HG03196 (cell line): ENCODE data around the gene SEC63.
"Not testable (repeated sequence)": the region's sequence is repeated elsewhere in the genome, so short reads cannot be mapped to it uniquely, and the experiment has no call there.

Experiments
- ATAC-seq: cut with Tn5 transposase; IDR thresholded peaks from one replicate; pipeline ENCODE4 v1.9.1; 2021; ENCODE audit not compliant: unreplicated experiment

The SEC63 gene

DNA sequence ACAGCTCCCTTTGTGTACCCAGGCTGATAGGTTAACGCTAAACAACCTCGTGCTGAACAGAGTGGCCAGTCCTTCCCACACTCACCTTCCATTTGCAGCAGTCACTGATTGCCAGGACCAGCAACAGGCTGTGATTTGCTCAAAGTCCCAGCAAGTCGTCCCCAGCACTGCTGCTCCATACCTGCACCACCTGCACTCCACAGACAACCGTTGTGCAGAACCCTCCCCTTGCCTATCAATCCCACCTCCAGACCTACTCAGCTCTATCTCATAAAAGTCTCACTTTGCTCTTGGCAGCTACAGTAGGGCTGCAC, 90.7 kb downstream of the SEC63 start:
- no peak for ATAC-seq

DNA sequence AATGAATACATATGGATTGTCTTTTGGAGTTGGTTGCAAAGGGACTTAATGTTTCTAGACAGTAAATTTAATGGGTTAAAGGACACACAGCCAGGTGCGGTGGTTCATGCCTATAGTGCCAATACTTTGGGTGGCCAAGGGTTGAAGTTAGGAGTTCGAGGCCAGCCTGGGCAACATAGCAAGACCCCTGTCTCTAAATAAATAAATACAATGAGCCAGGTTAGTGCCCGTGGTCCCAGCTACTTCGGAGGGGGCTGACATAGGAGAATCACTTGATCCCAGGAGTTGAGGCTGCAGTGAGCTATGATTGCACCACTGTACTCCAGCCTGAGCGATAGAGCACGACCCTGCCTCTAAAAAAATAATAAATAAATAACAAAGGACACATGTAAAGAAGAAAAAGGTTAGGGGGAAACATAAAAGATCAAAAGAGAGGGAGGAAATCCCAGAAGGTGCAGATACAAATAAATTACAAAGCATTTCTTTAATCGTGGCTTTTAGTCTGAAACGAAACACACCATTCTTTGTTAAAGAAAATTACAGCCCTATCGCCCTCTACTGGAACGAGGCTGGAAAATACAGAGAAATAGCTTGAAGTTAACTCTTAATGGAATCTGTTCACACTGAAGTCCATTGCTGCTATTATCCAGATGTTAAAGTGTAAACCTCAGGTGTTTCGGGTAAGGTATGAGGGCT, 91.3 kb downstream of the SEC63 start:
- ATAC-seq = no peak

DNA sequence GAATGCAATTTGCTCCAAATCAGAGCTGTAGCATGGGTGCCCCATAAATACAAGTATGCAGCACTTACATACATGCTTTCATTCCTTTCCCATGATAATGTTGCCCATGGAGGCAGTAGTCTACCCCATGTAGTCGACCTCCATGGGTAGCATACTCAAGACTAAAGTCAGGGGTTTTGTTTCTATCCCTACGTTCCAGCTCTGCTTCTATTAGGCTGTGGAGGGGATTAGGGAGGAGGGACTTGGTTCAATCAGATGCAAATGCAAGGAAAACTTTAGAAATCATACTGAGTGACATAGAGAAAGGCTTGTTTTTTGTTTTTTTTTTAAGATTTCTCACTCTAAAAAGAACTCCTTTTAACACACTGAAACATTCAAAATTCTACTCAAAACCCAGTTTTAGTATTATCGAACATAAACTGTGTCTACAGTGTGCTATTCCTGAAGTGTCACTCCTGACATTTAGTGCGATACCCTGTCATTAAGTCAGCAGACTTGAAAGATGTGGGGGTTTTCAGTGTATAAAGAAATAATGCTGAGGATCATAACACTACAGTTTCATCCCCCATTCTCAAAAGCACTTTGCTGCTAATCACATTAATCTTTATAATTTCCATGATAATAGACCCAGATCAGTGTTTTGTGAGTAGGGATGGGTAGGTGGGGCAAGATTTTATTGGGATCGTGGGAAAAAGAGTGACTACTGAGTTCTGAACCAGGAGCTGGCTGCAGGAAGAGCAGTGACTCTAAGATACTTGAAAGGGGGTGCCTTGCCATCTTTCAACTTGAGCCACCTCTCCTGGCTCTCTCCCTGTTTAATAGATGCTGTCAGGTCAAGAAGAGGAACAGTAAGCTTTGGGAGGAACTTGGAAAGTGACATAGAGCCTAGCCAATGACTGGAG, 93.5 kb downstream of the SEC63 start:
- no peak for ATAC-seq

DNA sequence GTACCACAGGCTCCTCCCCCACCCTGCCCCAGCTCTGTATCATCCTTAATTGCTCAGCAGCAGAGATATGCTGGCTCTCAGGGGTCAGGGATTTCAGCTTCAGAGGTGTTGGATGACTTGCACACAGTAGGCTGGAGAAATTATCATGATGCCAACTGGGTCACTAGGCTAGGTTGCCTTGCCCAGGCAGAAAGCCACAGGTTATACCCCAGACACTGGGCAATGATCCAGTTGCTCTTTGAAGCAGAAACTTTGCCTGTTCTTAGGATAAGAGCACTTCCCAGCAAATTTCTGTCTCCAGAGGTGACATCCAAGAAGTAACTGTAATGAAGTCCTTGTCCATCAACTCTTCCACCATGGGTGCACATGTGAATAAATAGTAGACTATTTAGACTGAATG, 95.6 kb downstream of the SEC63 start:
- no peak for ATAC-seq

DNA sequence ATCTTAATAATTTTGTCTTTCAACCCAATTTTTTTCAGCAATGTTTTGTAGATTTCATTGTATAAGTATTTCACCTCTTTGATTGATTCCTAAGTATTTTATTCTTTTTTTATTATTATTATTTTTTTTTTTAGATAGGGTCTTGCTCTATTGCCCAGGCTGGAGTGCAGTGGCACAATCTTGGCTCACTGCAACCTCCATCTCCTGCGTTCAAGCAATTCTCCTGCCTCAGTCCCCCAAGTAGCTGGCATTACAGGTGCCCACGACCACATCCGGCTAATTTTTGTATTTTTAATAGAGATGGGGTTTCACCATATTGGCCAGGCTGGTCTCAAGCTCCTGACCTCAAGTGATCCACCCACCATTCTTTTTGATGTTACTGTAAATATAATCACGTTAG, 97.0 kb downstream of the SEC63 start:
- ATAC-seq = not testable (repeated sequence)

DNA sequence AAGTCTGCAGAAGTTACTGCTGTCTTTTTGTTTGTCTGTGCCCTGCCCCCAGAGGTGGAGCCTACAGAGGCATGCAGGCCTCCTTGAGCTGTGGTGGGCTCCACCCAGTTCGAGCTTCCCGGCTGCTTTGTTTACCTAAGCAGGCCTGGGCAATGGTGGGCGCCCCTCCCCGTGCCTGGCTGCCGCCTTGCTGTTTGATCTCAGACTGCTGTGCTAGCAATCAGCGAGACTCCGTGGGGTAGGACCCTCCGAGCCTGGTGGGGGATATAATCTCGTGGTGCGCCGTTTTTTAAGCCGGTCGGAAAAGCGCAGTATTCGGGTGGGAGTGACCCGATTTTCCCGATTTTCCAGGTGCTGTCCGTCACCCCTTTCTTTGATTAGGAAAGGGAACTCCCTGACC, 97.9 kb downstream of the SEC63 start:
- ATAC-seq = not testable (repeated sequence)

DNA sequence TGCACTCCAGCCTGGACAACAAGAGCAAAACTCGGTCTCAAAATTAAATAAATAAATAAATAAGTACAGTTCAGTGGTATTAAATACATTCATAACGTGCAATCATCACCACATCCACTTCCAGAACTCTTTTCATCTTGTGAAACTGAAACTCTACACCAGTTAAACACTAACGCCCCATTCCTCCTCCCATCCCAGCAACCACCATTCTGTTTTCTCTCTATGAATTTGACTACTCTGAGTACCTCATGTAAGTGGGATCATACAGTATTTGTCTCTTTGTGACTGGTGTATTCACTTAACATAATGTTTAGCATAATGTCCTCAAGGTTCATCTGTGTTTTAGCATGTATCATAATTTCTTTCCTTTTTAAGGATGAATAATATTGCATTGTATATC, 104.8 kb downstream of the SEC63 start:
- no peak for ATAC-seq

DNA sequence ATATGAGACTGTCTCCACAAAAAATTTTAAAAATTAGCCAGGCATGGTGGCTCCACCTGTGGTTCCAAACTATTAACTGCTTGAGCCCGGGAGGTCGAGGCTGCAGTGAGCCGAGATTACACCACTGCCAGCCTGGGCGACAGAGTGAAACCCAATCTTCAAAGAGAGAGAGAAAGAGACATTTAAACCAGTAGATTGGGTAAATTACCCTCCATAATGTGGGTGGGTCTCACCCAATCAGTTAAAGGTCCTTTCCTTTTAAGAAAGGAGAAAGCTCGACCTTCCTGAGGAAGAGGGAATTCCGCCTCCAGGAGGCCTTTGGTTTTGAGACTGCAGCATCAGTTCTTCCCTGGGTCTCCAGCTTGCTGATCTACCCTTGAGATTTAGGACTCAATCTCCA, 108.7 kb downstream of the SEC63 start:
- no peak for ATAC-seq

DNA sequence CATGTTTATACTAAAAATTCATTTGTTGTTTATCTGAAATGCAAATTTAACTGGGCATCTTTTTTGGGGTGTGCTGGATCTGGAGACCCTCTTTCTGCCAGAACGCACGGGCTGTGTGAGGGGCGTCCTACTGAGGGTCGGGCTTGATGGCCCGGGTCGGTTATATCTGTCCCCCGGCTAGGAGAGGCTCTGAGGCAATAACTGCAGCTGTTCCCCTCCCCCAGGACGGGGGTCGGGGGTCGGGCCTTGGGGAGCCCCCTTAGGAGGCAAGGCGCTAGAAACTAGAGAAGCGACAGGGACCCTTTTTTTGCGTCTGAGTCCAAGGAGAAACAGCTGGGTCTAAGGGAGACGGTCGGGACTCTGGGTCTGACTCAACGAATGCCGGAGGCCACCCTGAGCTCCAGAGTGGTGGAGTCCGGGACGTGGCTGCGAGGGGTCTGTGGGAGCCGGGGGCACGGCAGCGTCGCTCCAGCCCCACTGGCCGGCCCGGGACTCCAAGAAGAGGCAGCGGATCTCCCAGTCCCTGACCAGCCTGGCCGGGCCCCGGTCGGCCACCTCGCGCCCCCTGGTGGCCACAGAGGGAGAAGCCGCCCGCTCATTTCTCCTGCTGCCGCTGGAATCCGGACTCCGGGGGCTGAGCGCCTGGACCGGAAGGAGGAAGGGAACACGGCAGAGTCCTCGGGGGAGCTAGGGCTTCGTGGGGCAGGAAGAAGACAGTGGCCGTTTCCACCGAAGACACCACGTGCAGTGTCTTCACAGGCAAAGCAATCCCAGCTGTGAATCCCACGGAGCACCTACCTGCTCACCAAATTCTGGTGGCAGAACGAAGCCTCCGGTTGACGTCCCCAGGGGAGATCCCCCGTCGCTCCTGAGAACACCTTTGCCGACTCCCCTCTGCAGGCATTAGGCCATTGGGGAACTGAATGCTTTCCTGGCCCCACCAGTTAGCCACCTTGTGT, 109.9 kb downstream of the SEC63 start:
- no peak for ATAC-seq

DNA sequence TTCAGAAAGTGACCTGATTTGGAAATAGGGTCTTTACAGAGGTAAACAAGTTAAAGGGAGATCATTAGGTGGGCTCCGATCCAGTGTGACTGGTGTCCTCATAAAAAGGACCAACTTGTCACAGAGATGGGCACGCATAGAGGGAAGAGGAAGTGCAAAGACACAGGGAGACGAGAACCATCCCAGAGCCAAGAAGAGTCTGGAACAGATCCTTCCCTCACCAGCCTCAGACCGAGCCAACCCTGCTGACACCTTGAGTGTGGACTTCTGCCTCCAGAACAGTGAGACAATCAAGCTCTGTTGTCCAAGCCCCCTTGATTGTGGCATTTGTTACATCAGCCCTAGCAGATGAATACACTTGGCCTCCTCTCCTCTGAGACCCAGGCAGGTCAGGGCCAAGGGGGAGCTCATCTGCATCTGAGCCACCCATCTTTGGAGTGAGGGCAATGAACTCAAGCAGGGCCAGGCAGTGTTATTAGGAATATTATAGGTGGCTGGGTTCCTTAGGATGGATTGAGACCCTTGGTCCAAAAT, 111.7 kb downstream of the SEC63 start:
- ATAC-seq = no peak

DNA sequence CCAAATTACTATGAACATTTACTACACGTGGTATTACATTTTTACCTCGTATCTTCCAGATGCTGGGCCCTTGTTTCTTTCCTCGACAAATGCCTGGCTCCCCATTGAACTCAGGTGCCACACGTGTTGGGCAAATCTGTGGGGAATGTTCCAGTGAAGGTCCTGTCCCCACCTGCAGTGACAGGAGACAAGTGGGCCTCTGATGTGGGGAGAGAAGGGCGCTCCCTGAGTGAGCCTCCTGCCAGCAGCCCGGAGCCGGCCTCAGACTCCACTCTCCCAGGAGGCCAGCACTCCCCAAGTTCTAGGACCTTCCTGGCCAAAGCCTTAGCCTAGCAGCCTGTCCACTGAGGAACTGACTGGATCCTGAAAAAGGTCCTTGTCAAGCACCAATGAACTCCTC, 112.2 kb downstream of the SEC63 start:
- ATAC-seq = no peak

DNA sequence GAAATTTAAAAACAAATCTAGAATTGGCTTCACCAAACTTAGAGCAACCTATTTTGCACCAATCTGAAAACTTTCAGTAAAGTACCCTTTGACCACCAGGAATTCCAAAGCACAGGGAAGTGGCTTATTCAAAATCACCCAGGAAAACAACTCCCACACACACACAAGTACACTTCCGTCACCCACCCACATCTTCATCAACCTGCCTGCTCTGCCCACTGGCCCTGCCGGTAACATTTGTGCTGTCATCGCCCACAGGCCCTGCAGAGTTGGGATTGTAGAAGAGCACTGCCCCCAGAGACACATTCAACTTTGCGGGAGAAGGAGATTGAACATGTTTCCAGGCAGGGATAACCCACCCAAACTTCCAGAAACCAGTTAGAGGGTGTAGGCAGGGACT, 114.6 kb downstream of the SEC63 start:
- no peak for ATAC-seq

DNA sequence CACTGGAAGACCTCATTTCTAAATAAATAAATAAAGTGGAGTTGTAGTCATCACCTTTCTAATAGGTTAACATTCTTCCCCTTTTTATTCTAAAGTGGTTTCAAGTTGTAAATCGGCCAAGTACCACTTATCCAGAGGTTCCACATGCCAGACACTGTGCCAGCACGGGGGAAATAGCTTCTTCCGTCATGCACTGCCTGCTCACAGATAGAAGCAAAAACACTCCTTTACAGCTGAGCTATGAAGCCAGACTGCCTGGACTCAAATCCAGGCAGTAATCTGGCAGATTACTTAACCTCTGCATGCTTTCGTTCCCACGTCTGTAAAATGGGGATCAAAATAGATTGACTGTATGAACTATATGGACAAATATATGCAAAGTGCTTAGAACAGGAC, 116.7 kb downstream of the SEC63 start:
- no peak for ATAC-seq

DNA sequence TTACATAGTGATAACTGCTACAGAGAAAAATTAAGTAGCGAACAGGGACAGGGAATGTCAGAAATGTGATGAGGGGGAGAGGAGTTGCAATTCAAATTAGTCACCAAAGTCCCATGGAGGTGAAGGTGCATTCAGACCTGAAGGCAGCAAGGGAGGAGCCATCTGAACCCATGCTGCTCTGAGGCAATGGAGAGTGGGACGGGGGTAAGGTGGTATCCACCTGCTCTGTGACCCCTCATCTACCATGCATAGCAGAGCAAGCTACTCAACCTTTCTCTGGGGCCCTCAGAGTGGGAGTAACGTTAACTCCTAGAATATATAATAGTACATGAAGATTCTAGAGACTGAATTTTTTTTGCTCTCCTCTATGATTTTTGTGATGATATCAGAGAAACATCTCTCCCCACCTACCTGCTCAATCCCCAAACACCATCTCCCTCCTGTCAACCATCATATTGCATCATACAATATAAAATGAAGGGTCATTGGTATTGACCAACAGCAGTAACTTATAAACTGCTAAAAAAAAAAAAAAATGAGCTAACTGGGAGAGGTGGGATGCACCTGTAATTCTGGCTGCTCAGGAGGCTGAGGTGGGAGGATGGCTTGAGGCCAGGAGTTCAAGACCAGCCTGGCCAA, 117.3 kb downstream of the SEC63 start:
- no peak for ATAC-seq

DNA sequence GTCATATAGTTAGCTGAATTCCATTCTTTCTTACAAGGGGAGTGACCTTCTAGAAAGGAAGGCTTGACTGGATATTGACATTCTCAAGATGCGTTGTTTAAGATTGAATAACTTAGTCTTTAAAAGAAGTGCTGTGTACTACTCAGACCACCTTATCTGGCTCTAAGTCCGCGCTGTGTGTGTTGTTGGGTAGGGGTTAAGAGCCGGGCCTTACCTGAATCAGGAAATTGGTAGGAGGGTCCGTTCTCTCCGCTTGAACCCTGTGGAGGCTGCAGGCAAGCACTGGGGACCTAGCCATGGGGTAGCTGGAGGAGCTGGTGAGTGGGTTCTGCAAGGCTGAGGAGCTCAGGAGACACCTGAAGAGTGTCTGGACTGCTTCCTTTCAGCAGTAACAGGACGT, 124.9 kb downstream of the SEC63 start:
- ATAC-seq = no peak

DNA sequence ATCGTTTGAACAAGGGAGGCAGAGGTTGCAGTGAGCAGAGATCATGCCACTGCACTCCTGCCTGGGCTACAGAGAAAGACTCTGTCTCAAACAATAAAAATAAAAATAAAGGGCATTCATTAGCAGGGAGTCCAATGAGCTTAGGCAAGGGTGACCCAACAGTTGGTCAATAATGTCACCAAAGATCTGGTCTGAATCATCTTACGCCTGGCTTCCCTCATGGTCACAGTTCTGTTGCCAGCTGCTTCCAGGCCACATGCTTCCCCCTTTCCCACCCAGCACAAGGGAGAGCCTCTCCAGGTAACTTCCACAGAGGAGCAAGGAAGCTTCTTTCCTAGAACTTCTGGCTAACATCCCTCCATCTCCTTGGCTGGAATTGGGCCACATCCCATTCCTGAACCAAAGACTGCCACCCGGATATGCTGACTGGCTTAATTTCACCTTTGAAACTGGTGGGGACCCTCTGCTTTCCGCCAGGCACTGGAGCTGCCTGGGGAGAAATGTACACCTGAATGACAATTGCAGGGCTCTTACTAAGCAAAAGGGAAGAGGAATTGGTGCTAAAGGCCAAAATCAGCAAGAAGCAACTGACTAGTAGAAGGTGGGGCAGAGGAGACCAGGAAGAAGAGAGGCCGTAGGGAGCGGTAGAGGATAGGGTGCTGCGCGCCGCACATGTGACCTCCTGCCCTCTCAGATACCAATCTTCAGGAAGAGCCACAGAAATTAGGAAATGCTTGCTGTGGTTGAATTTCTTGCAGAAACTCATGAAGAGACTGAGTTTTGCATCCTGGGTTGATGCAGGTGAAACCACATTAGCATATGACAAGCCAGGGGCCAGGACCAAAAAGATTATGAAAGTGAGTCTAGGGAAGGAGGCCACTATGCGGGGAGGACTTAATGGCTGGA, 125.6 kb downstream of the SEC63 start:
- ATAC-seq = no peak

DNA sequence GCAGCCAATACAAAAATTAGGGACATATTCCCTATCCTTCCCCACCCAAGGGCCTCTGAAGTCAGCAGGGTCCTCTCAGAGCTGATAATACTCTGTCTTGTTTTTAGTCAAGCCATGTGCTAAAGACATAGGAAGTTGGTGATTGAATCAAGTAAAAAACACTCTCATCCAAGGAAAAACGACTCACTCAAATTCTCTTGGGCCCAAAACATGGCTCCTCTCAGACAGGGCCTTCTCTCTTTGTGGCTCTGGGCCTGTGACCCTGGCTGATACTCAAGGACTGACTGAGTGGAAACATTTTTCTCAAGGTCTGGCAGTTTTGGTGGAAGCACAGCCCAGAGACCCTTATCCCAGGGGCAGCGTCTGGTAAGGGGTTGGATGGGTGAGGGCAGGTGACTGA, 127.9 kb downstream of the SEC63 start:
- ATAC-seq = no peak

DNA sequence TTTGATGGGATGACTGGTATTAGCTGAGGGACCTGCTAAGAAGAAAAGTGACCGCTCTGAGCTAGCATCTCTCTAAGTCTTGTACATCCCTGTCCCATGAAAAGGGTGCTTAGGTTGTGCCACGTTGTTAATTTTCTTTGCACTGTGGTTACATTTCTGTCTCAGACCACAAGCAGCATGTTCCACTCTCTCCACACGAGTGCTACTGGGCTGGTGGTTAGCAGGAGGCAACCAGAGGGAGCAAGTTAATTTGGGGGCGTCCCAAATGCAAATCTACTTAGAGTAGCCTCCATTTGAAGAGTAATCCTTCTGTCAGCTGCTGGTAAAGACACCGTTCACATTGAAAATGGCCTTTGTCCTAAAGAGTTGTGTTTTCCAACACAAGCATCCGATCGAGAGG, 130.5 kb downstream of the SEC63 start:
- ATAC-seq = no peak

DNA sequence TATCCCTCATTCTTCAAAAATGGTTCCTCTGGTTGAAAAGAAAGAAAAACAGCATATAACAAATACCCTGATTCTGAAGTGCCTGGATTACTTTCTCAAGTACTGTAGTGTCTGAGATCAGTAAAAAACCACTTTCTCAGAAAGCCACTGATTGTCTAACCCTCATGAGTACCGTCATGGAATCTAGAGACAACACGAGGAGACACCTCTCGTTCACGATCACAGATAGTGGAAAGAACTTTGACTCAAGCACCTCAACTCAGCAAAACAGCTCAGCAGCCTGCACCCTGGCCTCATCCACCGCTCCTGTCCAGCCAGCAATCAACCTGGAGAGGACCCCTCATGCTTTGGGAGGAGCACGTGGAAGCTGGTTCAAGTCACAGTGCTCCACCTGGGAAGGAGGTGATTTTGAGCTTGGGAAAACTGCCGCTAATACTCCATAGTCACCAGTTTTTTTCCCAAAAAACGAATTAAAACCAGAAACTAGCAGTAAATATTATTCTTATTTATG, 134.9 kb downstream of the SEC63 start:
- ATAC-seq = no peak
